Activated CD8-positive, alpha-beta memory T cell treated with anti-CD3 and anti-CD28 coated beads for 36 hours (primary cell): ENCODE data around the gene CEP170B. TPM values are rescaled to one million over a fixed set of nuclear protein-coding genes. Genes with fewer than 3 reads are reported as not detected.

Source experiments
- CTCF ChIA-PET: fragments of 350-600 bp; sonication (Branson Sonifier 250); formaldehyde crosslinking; loops from one replicate; lab custom pipeline; 2021; ENCODE audit warnings: antibody characterized with exemption; lab: Charles Lee
- POLR2A ChIA-PET: fragments of 350-600 bp; sonication (Branson Sonifier 250); formaldehyde crosslinking; loops from one replicate; lab custom pipeline; 2021; ENCODE audit warnings: antibody characterized with exemption; lab: Charles Lee
- total RNA-seq, 2 experiments: library from RNA; stranded (reverse); gene quantifications; one replicate each; pipeline ENCODE4 v1.2.3, GENCODE V29; 2021

The CEP170B gene
- total RNA-seq, 2 experiments from 2014 or later = 7.7 to 7.8 TPM

GRCh38 chr14:104923640-104924420 lies 58.8 kb downstream of the CEP170B start:
- ChIA-PET CTCF (no interaction called here), POLR2A (no interaction called here)

DNA sequence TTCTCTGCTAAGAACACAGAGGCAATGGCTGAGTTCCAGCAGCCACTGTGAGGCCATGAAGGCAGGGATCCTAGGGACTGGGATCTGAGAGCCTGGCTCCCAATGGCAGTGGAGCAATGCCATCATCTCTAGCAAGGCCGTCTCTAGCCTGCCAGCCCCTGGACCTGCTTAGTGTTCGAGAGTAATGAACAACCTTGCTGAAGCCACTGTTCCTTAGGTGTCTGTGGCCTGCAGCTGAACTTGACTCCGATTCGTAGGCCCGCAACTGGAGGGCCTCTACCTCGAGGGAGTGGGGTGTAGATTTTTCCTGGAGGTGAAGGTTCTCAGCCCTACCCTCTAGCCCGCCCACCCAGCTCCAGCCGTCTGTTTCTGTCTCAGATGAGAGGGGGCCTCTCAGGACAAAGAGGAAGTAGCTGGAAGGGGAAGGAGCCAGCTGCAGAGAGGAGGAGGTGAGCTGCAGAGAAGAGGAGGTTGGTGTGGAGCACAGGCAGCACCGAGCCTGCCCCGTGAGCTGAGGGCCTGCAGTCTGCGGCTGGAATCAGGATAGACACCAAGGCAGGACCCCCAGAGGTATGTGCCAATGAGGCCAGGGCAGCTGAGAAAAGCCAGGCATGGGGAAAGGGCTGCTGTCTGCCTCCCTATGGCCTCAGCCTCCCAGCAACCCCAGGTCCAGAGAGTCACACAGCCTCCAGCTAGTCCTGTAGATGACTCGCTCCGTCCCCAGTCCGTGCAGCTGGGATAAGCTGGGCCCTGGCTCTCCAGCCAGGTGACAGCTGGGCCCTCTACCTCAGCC lies 59.5 kb downstream of the CEP170B start, which contains the start of gene PLD4:
Gene PLD4 (plus strand): TSS at position 459 of the 793 bp plus-strand sequence. CDS start 2,262 bp downstream, outside the sequence.
- ChIA-PET POLR2A (no interaction called here), CTCF (no interaction called here)

DNA sequence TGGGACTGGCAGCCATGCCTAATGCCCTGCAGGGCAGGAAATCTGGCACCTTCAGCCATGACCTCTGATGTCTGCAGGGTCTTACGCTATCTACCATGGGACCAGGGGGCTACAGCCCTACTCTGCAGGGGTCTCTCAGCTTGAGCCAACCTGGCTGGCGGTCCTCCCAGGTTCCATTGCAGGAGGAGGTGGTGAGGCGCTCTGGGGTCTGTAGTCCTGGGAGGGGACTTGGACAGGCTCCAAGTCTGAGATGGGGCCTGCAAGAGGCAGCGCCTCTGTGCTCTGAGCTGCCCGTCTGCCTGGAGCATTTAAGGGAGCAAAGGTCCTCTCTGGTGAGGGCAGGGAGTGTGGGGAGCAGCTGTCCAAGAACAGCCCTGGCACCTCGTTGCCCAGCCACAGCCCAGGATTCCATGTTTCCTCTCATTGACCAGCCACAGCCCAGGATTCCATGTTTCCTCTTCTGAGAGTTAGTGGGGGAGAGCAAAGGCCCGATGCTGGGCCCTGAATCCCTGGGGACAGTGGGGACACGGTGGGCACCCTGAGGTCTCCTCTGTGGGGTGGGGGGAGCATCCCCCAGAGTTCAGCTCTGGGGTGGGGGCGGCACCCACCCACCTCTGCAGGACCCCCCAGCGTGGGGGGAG lies 60.3 kb downstream of the CEP170B start:
- CTCF ChIA-PET = no interaction called here

GRCh38 chr14:104925855-104926609 lies 61.0 kb downstream of the CEP170B start:
- CTCF ChIA-PET = no interaction called here
- POLR2A ChIA-PET = no interaction called here

More for the DNA sequence above, 60.3 kb downstream of the CEP170B start:
- POLR2A ChIA-PET = no interaction called here

GRCh38 chr14:104926619-104927431 lies 61.8 kb downstream of the CEP170B start:
- ChIA-PET POLR2A (no interaction called here), CTCF (no interaction called here)

DNA sequence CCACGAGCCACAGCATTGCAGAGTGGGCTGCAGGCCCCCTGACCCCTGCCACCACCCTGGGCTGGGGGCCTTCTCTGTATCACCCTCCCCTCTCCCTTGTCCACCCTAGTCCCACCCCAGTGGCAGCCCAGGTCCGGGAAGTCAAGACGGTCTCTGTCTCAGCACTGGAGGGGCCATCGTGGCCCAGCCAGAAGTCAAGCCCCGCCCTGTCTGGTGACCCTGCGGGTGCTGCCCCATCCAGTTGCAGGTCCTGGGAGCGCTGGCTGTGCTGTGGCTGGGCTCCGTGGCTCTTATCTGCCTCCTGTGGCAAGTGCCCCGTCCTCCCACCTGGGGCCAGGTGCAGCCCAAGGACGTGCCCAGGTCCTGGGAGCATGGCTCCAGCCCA lies 62.4 kb downstream of the CEP170B start:
- CTCF ChIA-PET = no interaction called here
- POLR2A ChIA-PET = no interaction called here

DNA sequence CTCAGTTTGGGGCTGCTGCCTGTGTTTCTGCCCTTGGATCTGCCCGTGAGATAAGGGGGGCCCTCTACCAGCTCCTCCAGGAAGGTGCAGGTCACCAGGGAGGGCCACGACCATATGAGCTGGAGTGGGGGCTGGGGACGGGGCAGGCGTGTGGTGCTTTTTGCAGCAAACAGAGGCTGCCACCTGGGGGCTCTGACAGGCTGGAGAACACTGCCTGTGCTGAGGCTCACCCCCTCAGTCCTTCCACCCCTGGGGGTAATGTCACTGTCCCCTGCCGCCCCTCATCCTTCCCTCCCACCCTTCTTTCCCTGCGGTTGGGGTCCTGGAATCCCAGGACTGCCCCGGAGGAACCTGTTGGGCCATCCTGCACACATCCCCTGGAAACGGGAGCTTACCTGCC lies 62.8 kb downstream of the CEP170B start:
- ChIA-PET CTCF (interaction anchor here (1.0 to 1.2 kb wide), 2 partner anchors 48 to 242 kb away, joined by 3 read pairs; no protein-coding TSS in a partner anchor), POLR2A (no interaction called here)

DNA sequence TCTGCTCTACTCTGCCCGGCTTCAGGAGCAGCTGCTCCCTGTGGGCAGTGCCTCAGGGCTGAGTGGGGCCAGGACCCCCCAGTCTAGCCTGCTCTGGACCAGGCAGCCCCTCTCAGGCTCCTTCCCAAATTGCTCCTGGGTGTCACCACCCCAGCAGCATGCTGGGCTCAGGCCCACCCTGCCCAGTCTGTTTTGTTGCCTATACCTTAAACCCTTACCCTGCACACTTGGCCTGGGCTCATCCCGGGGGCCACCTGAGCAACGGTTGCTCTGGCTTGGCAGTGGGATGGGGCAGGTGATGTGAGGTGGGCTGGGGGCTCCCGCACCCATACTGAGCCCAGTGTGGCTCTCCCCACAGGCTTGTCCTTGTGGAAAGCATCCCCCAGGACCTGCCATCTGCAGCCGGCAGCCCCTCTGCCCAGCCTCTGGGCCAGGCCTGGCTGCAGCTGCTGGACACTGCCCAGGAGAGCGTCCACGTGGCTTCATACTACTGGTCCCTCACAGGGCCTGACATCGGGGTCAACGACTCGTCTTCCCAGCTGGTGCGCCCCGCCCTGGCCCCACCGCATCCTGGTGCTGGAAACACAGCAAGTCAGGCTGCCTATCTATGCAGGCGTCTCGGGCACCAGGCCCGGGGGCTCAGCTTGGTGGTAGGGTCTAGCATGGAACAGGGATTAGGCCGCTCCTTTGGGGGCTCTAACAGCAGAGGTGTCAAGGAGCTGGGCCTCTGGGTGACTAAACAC lies 63.5 kb downstream of the CEP170B start:
- ChIA-PET CTCF (interaction anchor here (1.0 to 1.2 kb wide), 2 partner anchors 47 to 241 kb away, joined by 3 read pairs; no protein-coding TSS in a partner anchor), POLR2A (no interaction called here)

GRCh38 chr14:104929268-104930230 lies 64.5 kb downstream of the CEP170B start:
- CTCF ChIA-PET = interaction anchor here (1.0 kb wide), 1 partner anchor 240 kb away, joined by 3 read pairs; no protein-coding TSS in a partner anchor
- POLR2A ChIA-PET = no interaction called here

DNA sequence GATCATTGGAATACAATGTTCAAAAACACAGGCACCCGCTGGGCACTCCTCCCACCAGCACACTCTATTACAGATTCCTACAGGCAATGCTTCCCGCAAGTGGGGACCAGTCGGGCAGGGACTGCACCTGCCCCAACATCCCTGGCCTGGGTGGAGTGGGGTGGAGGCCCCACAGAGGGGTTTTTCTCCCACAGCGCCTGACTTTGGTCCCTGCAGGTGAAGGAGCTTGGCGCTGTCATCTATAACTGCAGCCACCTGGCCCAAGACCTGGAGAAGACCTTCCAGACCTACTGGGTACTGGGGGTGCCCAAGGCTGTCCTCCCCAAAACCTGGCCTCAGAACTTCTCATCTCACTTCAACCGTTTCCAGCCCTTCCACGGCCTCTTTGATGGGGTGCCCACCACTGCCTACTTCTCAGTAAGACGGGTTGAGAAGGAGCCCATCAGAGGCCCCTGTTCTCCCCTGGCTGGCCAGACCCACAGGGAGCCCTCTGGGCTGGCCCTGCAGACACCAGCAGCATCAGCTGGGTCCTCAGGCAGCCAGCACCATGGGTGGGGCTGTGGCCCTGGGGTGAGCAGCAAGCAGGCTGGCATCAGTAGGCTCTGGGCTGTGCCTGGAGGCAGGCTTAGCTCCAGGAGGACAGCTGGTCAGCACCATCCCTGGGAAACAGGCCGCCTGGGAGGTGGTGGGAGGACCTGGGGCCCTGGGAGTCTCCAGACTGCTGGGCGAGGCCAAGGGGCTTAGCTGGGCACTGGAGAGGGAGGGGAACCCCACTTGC lies 65.6 kb downstream of the CEP170B start:
- ChIA-PET CTCF (no interaction called here), POLR2A (interaction anchor here (0.7 kb wide), 1 partner anchor 9 kb away, joined by 3 read pairs; no protein-coding TSS in a partner anchor)

GRCh38 chr14:104931304-104931770 lies 66.3 kb downstream of the CEP170B start:
- ChIA-PET POLR2A (interaction anchor here (0.7 kb wide), 1 partner anchor 9 kb away, joined by 3 read pairs; no protein-coding TSS in a partner anchor), CTCF (no interaction called here)

DNA sequence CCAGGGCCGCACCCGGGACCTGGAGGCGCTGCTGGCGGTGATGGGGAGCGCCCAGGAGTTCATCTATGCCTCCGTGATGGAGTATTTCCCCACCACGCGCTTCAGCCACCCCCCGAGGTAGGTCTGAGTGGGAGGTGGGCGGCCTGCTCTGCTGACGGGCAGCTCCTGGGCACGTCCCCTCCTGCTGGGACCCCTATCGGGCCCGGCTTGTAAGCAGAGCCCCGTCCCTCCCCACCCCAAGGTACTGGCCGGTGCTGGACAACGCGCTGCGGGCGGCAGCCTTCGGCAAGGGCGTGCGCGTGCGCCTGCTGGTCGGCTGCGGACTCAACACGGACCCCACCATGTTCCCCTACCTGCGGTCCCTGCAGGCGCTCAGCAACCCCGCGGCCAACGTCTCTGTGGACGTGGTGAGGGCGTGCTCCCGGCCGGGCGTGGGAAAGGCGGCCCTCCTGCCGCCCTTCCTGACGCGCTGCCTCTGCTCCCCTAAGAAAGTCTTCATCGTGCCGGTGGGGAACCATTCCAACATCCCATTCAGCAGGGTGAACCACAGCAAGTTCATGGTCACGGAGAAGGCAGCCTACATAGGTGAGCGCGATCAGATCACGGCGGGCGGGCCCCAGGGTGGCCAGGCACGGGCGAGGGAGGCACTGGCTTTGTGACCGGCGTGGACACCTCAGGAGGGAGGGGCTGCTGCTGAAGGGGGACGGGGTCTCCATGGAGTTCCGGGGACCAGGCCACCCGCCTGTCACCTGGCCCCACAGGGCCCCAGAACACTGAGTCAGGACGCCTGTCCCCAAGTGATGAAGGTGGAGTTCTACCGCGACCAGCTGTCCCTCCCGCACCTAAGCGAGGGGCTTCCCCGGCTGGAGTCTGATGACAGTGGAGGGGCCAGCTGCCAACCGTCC lies 67.0 kb downstream of the CEP170B start:
- POLR2A ChIA-PET = no interaction called here
- CTCF ChIA-PET = no interaction called here

DNA sequence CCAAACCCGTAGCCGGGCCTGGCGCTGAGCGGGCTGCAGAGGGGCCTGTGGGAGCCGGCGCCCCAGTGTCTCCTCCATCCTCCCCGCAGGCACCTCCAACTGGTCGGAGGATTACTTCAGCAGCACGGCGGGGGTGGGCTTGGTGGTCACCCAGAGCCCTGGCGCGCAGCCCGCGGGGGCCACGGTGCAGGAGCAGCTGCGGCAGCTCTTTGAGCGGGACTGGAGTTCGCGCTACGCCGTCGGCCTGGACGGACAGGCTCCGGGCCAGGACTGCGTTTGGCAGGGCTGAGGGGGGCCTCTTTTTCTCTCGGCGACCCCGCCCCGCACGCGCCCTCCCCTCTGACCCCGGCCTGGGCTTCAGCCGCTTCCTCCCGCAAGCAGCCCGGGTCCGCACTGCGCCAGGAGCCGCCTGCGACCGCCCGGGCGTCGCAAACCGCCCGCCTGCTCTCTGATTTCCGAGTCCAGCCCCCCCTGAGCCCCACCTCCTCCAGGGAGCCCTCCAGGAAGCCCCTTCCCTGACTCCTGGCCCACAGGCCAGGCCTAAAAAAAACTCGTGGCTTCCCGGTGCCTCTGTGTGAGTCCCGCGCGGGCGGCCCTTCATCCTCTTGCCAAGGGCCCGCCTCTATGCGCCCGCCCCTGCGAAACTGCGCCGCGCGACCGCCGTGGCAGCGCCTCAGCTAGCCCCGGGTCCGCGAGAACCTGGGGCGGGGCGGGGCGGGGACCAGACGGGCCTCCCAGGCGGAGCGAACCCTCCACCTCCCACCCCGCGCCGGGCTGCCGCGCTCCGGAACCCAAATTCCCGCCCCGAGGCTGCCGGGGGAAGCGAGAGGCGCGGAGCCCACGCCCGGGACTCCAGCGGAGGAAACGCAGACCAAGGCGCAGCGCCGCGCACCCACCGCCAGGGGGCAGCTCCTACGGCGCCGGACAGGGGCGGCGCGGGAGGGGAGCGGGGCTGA lies 67.9 kb downstream of the CEP170B start:
- ChIA-PET CTCF (interaction anchor here (0.6 to 0.8 kb wide), 2 partner anchors 154 to 157 kb away, joined by 3 to 4 read pairs; no protein-coding TSS in a partner anchor), POLR2A (no interaction called here)
